IPS-18c (cell line): Measurements from ENCODE around the gene L1TD1.

ENCODE experiments used
- H3K4me3 ChIP-seq: 2 replicates; pipeline ENCODE4 v1.7.0; 2013; ENCODE audit warnings: low read depth, mild to moderate bottlenecking, low read length, moderate library complexity; ENCODE audit not compliant: insufficient read depth
- H3K9me3 ChIP-seq: one replicate; pipeline ENCODE4 v1.6.1; 2013; ENCODE audit warnings: mild to moderate bottlenecking, low read length, moderate library complexity; ENCODE audit not compliant: control insufficient read depth, insufficient read depth

The L1TD1 gene

DNA sequence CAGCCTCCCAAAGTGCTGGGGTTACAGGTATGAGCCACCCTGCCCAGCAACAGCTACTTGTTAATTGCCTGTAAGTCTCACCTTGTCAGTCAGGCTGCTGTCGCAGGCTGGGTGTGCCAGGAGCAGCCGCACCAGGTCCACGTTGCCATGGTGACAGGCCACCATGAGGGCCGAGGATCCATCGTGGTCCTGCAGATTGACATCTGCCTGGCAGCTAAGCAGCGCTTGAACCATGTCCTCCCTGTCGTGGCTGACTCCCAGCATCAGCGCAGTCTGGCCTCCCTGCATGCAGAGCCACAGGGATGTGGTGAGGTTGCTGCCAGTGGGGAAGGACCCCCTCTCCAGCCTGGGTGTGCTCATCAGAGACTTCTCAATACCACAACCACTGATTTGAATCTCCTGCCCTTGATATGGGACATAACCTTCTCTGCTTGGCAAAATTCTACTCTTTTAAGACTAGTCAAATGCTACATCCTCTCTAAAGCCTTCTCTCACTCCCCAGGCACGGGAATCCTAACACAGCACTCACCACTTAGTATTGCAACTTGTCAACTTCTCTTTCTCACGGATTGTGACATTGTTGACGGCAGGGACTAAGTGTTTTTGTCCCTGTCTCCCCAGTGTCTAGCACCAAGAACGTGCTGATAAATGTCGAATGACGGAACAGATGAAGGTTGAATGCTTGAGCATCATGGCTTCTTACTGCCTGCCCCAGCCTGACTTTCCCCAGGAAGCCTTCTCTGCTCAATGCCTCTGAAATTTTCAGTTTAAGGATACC is 52.9 kb downstream of the L1TD1 start:
- Histone ChIP-seq H3K4me3 (no peak overlapping the region), H3K9me3 (peaks cover 2% of the 10 kb centered on the region)

DNA sequence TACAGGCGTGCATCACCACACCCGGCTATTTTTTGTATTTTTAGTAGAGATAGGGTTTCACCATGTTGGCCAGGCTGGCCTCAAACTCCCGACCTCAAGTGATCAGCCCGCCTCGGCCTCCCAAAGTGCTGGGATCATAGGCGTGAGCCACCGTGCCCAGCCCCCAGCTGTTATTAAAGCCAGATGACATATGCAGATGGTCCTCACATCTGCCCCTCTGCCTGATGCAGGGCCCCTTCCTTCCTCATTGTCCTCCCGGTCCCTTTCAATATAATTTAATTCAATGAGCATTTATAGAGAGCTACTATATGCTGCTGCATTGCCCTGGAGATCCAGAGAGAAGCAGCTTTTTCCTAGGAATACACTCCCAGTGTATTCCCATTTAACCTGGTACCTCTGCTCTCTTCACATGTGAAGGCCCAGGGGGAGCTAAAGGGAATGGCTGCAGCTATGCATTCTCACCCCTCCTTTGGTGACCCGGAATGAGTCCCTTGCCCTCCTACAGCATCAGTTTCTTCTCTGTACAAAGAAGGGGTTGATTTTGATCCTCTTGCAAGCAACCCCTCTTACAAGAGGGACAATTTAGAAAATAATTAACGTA is 55.6 kb downstream of the L1TD1 start:
- Histone ChIP-seq H3K4me3 (no peak overlapping the region), H3K9me3 (no peaks in the 10 kb centered on the region)

DNA sequence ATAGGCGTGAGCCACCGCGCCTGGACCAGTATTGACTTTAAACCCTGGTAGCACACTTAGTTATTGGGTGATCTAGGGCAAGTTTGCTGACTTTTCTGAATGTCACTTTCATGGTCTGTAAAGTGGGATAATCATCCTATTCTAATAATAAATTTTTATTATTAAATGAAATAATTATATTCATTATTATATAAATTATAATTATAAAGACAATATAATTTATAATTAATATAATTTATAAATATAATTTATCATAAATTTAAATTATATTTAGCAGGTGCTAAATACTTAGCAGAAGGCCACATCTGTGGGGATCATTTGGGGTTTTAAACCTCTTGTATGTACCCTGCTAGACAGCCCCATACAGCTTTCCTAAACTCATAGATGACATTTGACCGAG is 64.9 kb downstream of the L1TD1 start:
- H3K9me3 ChIP-seq: no peaks in the 10 kb centered on the region
- H3K4me3 ChIP-seq: no peak overlapping the region

DNA sequence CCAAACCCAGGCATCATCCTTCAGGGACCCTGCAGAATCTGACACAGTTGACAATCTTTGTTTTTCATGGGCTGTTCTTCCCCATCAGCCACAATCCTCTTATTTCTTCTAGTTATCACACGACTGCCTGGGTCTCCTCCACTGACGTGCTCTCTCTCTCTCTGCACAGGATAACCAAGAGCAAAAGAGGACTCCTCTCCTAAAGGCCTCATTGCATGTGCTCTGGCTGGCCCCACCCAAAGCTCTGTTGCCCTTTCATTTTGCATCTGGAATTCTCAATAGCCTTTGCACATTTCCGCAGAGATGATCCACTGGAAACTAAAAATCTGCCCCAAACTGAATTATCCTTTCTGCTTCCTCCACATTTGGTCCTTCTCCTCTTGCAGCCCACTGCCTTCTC is 66.0 kb downstream of the L1TD1 start:
- H3K4me3 ChIP-seq: no peak overlapping the region
- H3K9me3 ChIP-seq: no peaks in the 10 kb centered on the region
